Islet of Langerhans (tissue), 1 donor: ENCODE results near the gene COL20A1.

Source experiments
- FAIRE-seq: peaks from one replicate; lab custom pipeline; 2011; peaks lifted over from hg19 to GRCh38; lab: Jason Lieb, UNC

COL20A1 gene

DNA sequence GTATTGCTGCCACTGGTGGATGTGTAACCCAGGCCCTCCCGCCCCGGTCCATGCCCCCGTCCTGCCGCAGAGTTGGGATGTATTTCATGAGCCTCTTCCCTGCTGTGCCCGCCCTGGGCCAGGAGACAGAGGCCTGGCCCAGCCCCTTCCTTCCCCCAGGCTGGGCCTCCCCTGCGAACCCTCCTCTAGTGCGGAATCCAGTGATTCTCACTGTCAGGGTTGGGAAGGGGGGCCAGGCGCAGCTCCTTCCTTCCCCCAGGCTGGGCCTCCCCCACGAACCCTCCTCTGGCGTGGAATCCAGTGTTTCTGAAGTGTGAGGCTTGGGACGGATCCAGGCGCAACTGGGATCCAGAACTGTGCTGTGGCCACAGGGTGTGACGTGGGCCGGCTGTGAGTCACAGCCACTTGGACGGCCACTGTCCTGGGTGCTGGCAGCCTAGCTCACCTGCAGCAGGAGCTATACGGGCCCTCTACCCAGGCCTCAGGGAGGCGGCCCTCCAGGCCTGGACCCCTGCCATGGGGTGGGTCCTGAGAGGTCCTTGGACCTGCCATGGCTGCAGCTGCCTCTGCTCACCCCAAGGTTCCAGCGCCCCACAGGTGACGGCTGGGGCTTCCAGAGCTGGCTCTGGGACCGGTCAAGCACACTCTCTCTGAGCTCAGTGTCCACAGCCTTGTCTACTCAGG is 28.3 kb downstream of the COL20A1 start:
- FAIRE-seq: no peak

DNA sequence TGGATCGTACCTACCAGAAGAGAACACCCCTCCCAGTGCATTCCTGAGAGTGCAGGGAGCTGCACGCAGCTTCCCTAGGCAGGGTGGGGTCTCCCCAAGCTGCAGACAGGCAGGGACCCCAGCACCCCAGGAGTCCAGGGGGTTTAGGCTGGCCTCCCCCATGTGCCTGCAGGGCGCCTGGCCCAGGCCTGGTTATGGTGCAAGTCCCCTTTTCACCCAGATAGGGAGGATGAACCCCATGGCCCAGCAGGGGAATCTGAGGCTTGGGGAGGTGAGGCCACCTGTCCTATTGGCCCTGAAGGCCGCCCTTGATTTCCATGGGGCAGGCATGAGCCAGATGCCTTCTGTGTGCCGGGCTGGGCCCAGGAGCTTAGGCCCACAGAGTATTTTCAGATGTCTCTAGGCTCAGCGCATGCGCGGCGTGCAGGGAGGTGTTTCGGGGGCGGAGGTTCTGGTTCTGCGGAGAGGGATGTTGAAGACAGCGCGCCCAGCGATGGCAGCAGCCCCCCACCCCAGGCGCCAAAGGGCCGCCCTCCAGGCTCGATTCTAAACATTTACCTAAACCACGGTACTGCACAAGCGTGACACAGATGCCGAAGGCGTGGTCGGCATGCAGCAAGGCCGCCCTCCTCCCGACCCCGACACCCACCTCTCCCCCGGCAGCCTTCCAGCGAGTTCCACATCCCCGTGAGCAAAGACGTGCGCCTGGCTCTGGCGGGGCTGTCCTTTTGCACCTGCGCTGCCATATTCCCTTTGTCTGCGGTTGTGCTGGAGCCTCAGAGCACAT is 29.4 kb downstream of the COL20A1 start:
- FAIRE-seq: no peak

DNA sequence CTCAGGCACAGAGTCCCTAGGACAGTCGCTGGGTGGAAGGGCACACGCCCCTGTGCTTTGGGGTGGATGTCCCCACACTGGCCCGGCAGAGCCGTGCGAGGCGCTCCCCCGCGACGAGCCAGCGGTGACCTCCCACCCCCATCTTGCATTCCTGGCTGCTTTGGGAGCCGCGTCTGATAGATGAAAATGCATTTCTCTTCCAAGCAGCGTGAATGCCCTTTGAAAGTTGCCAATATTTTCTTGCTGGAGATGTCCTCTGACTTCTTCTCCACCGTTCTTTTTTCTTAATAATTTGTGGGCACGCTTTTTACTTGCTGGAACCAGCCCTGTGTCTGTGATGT is 29.9 kb downstream of the COL20A1 start:
- FAIRE-seq: no peak

DNA sequence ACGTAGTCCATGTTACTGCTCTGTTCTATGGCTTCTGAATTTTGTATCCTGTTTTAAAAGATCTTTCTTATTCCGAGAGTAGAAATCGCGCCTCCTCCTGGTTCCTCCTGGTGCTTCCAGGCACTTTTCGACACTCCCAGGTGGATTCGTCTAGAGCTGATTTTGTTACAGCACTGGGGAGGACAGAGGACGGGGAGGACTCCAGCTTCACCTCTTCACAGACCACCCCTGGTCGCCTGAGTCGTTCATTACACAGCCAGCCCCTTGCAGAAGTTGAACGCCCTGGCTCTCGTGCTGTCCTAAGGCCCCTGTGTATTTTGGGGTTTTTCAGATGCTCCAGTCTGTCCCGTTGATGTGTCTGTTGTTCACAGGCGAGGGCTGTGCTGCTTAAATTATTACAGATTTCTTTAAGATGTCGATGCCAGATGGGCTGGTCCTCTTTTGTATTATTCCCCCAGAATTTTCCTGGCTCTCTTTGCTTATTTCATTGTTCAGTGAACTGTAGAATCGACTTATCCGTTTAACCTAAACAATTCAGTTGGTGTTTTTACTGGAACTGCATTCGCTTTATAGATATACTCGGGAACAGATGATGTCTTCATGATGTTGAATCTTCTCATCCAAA is 30.5 kb downstream of the COL20A1 start:
- FAIRE-seq: no peak

DNA sequence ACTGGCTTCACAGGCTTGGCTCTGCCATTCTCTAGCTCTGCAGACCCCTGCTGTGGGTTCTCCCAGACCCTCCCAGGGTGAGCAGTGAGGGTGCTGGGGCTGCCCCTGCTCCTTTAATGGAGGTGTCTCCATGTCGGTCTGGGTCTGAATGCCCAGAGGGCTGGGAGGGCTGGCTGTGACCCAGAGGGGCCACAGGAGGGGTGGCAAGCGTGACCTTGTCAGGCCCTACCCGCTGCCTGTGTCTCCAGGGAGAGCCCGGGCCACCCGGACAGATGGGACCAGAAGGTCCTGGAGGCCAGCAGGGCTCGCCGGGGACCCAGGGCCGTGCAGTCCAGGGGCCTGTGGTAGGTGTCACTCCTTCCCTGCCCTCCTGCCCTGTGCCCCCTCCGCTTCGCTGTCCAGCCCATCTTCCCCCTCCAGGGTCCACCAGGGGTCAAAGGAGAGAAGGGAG is 32.1 kb downstream of the COL20A1 start:
- no peak for FAIRE-seq

- FAIRE-seq: no peak
These were observed 32.7 kb downstream of the COL20A1 start for GRCh38 chr20:63325554-63326313.

DNA sequence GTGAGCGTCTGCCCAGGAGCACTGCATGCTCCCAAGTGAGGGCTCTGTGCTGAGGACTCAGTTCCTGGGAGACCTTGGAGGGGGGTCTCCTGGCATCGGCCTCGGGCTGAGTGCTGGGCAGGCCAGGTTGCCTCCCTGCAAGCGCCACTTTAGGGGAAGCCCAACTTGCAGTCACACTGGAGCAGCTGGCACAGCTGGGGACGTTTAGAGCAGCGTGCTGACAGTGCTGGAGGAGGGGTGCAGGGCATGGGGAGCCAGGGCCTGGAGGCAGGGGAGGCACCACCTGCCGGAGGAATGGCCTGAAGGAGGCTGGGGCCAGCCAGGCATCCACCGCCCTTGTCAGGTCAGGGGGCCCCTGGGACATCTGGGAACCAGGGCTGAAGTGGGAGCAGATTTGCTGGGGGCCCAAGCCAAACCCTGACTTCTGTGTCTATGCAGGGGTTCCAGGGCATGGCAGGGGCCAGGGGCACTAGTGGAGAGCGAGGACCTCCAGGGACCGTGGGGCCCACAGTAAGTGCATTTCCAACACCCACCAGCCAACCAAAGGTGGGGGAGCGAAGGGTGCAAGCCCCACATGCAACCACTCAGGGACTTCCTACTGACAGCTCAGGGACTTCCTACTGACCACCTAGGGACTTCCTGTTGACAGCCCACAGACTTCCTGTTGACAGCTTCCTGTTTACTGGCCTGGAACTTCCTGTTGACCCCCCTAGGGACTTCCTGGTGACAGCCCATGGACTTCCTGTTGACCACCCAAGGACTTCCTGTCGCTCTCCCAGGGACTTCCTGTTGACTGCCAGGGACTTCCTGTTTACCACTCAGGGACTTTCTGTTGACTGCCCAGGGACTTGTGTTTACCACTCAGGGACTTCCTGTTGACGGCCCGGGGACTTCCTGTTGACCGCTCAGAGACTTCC is 33.6 kb downstream of the COL20A1 start:
- no peak for FAIRE-seq

GRCh38 chr20:63327231-63327745 is 34.3 kb downstream of the COL20A1 start:
- no peak for FAIRE-seq

- no peak for FAIRE-seq
These were observed 35.2 kb downstream of the COL20A1 start for GRCh38 chr20:63328026-63328700.

DNA sequence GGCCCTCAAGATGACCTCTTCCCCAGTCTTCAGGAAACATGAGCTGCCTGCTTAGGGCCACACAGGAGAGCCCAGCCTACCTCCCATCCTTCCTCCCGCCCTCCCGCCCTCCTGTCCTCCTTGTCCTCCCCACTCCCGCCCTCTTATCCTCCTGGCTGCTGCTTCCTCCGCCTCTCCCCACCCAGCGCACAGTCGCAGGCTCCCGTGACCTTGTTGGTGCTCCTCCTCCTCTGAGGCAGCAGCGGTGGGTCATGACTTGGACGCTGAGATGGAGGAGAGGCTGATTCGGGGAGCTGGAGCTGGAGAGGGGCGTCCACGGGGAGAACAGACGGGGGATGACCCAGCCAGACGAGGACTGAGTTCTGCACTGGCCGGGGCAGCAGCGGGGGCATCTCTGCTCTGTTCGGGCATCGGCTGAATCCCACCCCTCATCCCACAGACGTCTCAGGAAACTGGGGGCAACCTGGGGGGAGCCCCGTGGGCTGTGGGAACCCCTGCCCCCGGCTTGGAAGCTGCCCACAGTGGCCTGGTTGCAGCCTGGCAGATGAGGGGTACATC is 35.8 kb downstream of the COL20A1 start:
- FAIRE-seq: no peak

GRCh38 chr20:63329331-63330083 is 36.5 kb downstream of the COL20A1 start:
- FAIRE-seq: no peak

DNA sequence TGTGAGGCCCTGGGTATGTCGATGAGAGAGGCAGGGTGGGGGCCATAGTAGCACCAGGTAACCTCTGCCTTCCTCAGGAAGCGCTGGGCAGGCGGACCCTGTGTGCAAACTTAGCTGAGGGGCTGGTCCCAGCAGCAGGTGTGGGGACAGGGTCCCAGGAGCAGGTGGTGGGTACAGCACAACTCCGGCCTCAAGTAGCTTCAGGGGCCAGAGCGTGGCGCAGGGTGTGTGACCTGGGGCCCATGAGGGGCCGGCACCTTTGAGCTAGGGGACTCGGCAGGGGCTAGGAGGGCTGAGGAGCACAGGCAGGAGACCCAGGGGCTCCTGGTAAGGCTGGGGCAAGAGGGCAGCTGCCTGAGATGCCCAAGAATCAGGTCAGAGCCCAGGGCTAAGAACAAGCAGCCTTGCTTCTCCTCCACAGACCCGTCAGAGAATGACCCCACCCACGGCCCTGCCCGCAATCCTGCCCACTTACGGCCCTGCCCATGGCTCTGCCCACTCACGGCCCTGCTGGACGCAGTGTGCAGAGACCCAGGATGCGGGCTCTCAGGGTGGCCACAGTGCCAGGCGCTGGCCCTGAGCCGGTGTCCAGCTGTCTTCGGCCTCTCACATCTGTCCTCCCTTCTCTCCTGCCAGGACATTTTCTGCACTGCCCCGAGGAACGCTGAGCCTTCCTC is 37.2 kb downstream of the COL20A1 start:
- FAIRE-seq: no peak

DNA sequence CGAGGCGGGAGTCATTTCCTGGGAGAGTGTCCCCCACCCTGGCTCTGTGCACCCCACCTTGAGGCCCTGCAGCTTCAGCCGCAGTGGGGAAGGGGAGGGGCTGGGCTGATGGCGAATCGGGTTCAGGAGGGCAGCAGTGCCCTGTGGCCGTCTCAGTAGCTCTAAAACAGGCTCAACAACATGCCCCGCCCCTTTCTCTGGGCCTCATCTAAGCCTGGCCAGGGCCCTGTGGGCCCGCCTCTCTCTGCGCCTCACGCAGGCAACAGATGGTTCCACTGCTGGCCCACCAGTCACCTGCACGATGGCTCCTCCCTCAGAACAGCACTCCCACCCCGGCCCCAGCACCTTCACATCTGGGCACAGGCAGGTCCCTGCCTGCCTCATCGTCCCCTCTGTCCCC is 38.0 kb downstream of the COL20A1 start:
- FAIRE-seq: no peak

GRCh38 chr20:63331741-63332400 is 38.9 kb downstream of the COL20A1 start:
- no peak for FAIRE-seq

DNA sequence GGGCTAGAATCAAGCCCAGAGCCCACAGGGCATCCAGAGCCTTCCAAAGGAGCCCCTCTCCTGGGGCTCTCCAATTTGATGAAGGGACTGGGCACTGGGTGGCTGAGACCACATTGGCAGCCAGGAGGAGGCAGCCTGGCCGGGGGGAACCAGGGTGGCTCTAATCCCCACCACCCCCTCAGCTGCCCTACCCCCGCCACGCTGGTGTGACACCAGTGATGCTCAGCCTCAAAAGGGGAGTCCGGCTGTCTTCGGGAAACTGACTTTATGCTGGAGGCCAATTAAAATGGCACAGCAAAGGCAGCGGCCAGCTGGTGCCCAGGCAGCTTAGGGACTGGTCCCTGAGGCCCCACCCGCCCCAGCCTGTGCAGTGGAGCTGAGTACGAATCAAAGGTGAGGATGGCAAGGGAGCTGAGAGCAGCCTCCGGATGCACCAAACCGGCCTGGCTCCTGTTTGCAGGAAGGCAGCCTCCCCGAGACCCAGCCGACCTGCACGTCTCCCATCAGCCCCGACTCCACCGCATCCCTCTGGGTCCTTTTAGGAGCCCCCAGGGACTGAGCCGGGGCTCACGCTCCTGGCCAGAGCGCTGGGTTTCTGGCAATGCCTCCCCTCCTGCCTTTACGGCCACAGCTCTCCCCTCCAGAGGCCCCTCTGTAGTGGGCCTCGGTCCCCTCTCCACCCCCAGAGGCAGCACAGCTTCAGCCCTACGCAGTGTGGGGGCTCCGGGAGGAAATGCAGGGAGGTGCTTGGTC is 39.7 kb downstream of the COL20A1 start:
- no peak for FAIRE-seq

- no peak for FAIRE-seq
These were observed 40.4 kb downstream of the COL20A1 start for GRCh38 chr20:63333241-63333836.

DNA sequence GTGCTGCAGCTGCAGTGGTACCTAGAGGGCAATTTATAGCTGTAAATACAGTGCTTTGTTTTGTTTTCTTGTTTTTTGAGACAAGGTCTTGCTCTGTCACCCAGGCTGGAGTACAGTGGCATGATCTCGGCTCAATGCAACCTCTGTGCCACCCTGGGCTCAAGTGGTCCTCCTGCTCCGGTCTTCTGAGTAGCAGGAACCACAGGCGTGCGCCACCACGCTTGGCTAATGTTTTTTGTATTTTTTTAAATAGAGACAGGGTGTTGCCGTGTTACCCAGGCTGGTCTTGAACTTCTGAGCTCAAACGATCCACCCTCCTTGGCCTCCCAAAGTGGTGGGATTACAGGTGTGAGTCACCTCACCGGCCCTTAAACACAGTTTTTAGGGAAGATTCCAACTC is 41.4 kb downstream of the COL20A1 start:
- FAIRE-seq: no peak
